ENCODE data around the gene SPATS2L.

DNA sequence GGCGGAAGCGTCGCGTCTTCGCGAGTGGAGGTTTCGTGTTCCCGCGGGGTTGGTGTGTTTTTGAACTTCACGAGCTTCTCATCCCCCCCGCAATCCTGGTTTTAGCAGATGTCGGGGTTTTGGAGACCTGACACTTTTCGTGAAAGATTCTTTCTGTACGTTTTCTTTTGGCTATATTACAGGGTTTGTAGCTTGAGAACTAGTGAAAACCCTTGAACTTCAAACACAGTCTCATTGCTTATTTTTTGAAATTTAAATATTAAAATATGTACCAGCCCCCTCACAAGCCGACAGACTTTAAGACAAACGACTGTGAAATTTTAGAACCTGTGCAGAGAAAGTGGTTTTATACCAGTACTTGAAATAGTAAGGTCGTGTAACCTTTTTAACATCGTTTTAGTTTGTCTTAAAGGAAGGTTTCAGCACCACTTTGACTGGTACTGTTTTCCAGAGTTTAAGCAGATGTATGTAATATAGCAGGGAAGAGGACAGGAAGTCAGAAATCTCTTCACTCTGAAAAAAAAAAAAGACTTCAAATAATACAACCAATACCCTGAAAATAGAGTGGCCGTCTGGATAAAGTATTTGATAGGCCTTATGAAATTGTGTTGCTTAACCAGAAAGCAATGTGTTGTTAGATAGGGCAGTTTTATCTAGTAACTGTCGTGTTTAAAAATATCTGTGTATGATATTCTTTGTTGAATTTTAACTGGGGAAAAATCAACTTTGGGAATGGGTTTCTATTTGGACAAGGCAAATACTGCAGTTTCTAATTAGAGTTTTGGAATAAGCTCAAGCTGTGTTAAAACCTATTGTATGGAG is 1.4 kb downstream of the SPATS2L start:
- TF ChIP-seq, protein P1, sequence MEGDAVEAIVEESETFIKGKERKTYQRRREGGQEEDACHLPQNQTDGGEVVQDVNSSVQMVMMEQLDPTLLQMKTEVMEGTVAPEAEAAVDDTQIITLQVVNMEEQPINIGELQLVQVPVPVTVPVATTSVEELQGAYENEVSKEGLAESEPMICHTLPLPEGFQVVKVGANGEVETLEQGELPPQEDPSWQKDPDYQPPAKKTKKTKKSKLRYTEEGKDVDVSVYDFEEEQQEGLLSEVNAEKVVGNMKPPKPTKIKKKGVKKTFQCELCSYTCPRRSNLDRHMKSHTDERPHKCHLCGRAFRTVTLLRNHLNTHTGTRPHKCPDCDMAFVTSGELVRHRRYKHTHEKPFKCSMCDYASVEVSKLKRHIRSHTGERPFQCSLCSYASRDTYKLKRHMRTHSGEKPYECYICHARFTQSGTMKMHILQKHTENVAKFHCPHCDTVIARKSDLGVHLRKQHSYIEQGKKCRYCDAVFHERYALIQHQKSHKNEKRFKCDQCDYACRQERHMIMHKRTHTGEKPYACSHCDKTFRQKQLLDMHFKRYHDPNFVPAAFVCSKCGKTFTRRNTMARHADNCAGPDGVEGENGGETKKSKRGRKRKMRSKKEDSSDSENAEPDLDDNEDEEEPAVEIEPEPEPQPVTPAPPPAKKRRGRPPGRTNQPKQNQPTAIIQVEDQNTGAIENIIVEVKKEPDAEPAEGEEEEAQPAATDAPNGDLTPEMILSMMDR (IDR thresholded peaks at IDR 0.05; ENCODE audit: insufficient read depth, low read length, poor library complexity, severe bottlenecking): no peak
- no peak for TF ChIP-seq EZH2phosphoT487 (conservative IDR thresholded peaks at IDR 0.05; ENCODE audit: low read length)
